Stimulated activated memory B cell treated with anti-CD40 and anti-IgM and Interleukin-4, amounts not matched to agents 10 μg/mL and 1 μg/mL and 100 μg/mL, for 72 hours (primary cell): ENCODE data around the gene SSR1.
A peak's percentile ranks its signal among the peaks of the same experiment; 100 is the strongest.
"Not testable (repeated sequence)": the region's sequence is repeated elsewhere in the genome, so short reads cannot be mapped to it uniquely, and the experiment has no call there.

Experiments used
- ATAC-seq: fragments of 150-1000 bp; cut with Tn5 transposase; 2 replicates; pipeline ENCODE4 v1.10.0; 2021
- H3K27ac Mint-ChIP-seq: one replicate; pipeline ENCODE4 v1.8.0; 2022; ENCODE audit warnings: mild to moderate bottlenecking, mixed read lengths
- H3K27me3 Mint-ChIP-seq: one replicate; pipeline ENCODE4 v1.8.0; 2022; ENCODE audit warnings: mixed read lengths
- H3K36me3 Mint-ChIP-seq: one replicate; pipeline ENCODE4 v1.8.0; 2022; ENCODE audit warnings: mixed read lengths
- H3K4me1 Mint-ChIP-seq: one replicate; pipeline ENCODE4 v1.8.0; 2022; ENCODE audit warnings: mixed read lengths
- H3K4me3 Mint-ChIP-seq: one replicate; pipeline ENCODE4 v1.8.0; 2022; ENCODE audit warnings: mild to moderate bottlenecking, moderate library complexity, mixed read lengths
- H3K9me3 Mint-ChIP-seq: one replicate; pipeline ENCODE4 v1.8.0; 2022; ENCODE audit warnings: mixed read lengths

Gene SSR1

GRCh38 chr6:7328243-7328642 lies 15.2 kb upstream of the SSR1 start:
- Mint-ChIP-seq H3K4me3 (no peak overlapping the region), H3K27me3 (no peaks in the 10 kb centered on the region), H3K9me3 (peaks cover 3% of the 10 kb centered on the region), H3K4me1 (peaks cover 27% of the 10 kb centered on the region), H3K36me3 (no peaks in the 10 kb centered on the region), H3K27ac (no peak overlapping the region)
- peak; percentile 40 for ATAC-seq

GRCh38 chr6:7325750-7326149 lies 12.8 kb upstream of the SSR1 start:
- H3K4me1 Mint-ChIP-seq, result peaks cover 27% of the 10 kb centered on the region
- H3K36me3 Mint-ChIP-seq, result no peaks in the 10 kb centered on the region
- no peak overlapping the region for H3K27ac Mint-ChIP-seq
- ATAC-seq, result no peak
- H3K27me3 Mint-ChIP-seq, result no peaks in the 10 kb centered on the region
- peaks cover 3% of the 10 kb centered on the region for H3K9me3 Mint-ChIP-seq
- H3K4me3 Mint-ChIP-seq, result no peak overlapping the region

- ATAC-seq, result peak; percentile 92
- H3K9me3 Mint-ChIP-seq, result peaks cover 3% of the 10 kb centered on the region
- no peaks in the 10 kb centered on the region for H3K36me3 Mint-ChIP-seq
- peaks cover 27% of the 10 kb centered on the region for H3K4me1 Mint-ChIP-seq
- peak overlapping the region; percentile 13 for H3K4me3 Mint-ChIP-seq
- H3K27me3 Mint-ChIP-seq, result no peaks in the 10 kb centered on the region
- H3K27ac Mint-ChIP-seq, result peak overlapping the region; percentile 11
Observed at GRCh38 chr6:7324520-7324919, 11.5 kb upstream of the SSR1 start.

GRCh38 chr6:7323074-7323473 lies 10.1 kb upstream of the SSR1 start:
- peaks cover 3% of the 10 kb centered on the region for H3K9me3 Mint-ChIP-seq
- H3K4me1 Mint-ChIP-seq, result peaks cover 22% of the 10 kb centered on the region

GRCh38 chr6:7321866-7322265 lies 8.9 kb upstream of the SSR1 start:
- not testable (repeated sequence) for H3K36me3 Mint-ChIP-seq, ATAC-seq, H3K27me3 Mint-ChIP-seq, H3K9me3 Mint-ChIP-seq, H3K27ac Mint-ChIP-seq, H3K4me3 Mint-ChIP-seq
- peaks cover 21% of the 10 kb centered on the region for H3K4me1 Mint-ChIP-seq

More at GRCh38 chr6:7323074-7323473, 10.1 kb upstream of the SSR1 start:
- H3K27ac Mint-ChIP-seq, result no peak overlapping the region
- H3K27me3 Mint-ChIP-seq, result no peaks in the 10 kb centered on the region
- no peak overlapping the region for H3K4me3 Mint-ChIP-seq
- no peaks in the 10 kb centered on the region for H3K36me3 Mint-ChIP-seq
- ATAC-seq, result no peak

- ATAC-seq, H3K4me3 Mint-ChIP-seq, H3K27me3 Mint-ChIP-seq, H3K27ac Mint-ChIP-seq, H3K4me1 Mint-ChIP-seq, H3K9me3 Mint-ChIP-seq, H3K36me3 Mint-ChIP-seq: not testable (repeated sequence)
Observed at GRCh38 chr6:7319406-7319805, 6.4 kb upstream of the SSR1 start.

GRCh38 chr6:7317538-7317937 lies 4.5 kb upstream of the SSR1 start:
- ATAC-seq, result no peak
- H3K4me3 Mint-ChIP-seq, result no peak overlapping the region
- H3K27ac Mint-ChIP-seq, result no peak overlapping the region
- H3K27me3 Mint-ChIP-seq, result no peaks in the 10 kb centered on the region
- no peaks in the 10 kb centered on the region for H3K36me3 Mint-ChIP-seq
- H3K4me1 Mint-ChIP-seq, result no peaks in the 10 kb centered on the region
- no peaks in the 10 kb centered on the region for H3K9me3 Mint-ChIP-seq

- Mint-ChIP-seq H3K36me3 (no peaks in the 10 kb centered on the region), H3K4me3 (no peak overlapping the region)
- ATAC-seq, result no peak
Observed at GRCh38 chr6:7316658-7317533, 3.9 kb upstream of the SSR1 start.

GRCh38 chr6:7315948-7316365 lies 3.0 kb upstream of the SSR1 start:
- Mint-ChIP-seq H3K9me3 (no peaks in the 10 kb centered on the region), H3K4me3 (no peak overlapping the region), H3K27ac (no peak overlapping the region), H3K36me3 (no peaks in the 10 kb centered on the region), H3K4me1 (peaks cover 6% of the 10 kb centered on the region), H3K27me3 (no peaks in the 10 kb centered on the region)
- no peak for ATAC-seq

More at GRCh38 chr6:7316658-7317533, 3.9 kb upstream of the SSR1 start:
- H3K4me1 Mint-ChIP-seq, result peaks cover 5% of the 10 kb centered on the region
- H3K9me3 Mint-ChIP-seq, result no peaks in the 10 kb centered on the region
- no peak overlapping the region for H3K27ac Mint-ChIP-seq
- no peaks in the 10 kb centered on the region for H3K27me3 Mint-ChIP-seq

- not testable (repeated sequence) for H3K27ac Mint-ChIP-seq, H3K9me3 Mint-ChIP-seq, H3K4me3 Mint-ChIP-seq, ATAC-seq, H3K27me3 Mint-ChIP-seq, H3K36me3 Mint-ChIP-seq, H3K4me1 Mint-ChIP-seq
Observed at GRCh38 chr6:7315087-7315947, 2.3 kb upstream of the SSR1 start.

GRCh38 chr6:7314414-7314813 lies 1.4 kb upstream of the SSR1 start:
- H3K27ac Mint-ChIP-seq, result no peak overlapping the region
- ATAC-seq, result no peak
- H3K36me3 Mint-ChIP-seq, result peaks cover 9% of the 10 kb centered on the region
- no peaks in the 10 kb centered on the region for H3K9me3 Mint-ChIP-seq
- no peaks in the 10 kb centered on the region for H3K27me3 Mint-ChIP-seq
- peaks cover 6% of the 10 kb centered on the region for H3K4me1 Mint-ChIP-seq
- no peak overlapping the region for H3K4me3 Mint-ChIP-seq

- peaks cover 12% of the 10 kb centered on the region for H3K4me1 Mint-ChIP-seq
- ATAC-seq, result no peak
- no peaks in the 10 kb centered on the region for H3K9me3 Mint-ChIP-seq
- no peaks in the 10 kb centered on the region for H3K27me3 Mint-ChIP-seq
- H3K27ac Mint-ChIP-seq, result peak overlapping the region; percentile 89
- H3K36me3 Mint-ChIP-seq, result peaks cover 17% of the 10 kb centered on the region
- peak overlapping the region; percentile 88 for H3K4me3 Mint-ChIP-seq
Observed at GRCh38 chr6:7313505-7314165, 636 bp upstream of the SSR1 start.

- H3K36me3 Mint-ChIP-seq, result peaks cover 29% of the 10 kb centered on the region
- no peak for ATAC-seq
- peaks cover 28% of the 10 kb centered on the region for H3K4me1 Mint-ChIP-seq
- H3K27me3 Mint-ChIP-seq, result no peaks in the 10 kb centered on the region
- no peaks in the 10 kb centered on the region for H3K9me3 Mint-ChIP-seq
- H3K4me3 Mint-ChIP-seq, result peak overlapping the region; percentile 88
- H3K27ac Mint-ChIP-seq, result peak overlapping the region; percentile 89
Observed at GRCh38 chr6:7311917-7312615, 933 bp downstream of the SSR1 start.

- no peak for ATAC-seq
- Mint-ChIP-seq H3K4me3 (peak overlapping the region; percentile 55), H3K27ac (no peak overlapping the region), H3K36me3 (peaks cover 29% of the 10 kb centered on the region), H3K27me3 (no peaks in the 10 kb centered on the region), H3K9me3 (no peaks in the 10 kb centered on the region), H3K4me1 (peaks cover 30% of the 10 kb centered on the region)
Observed at GRCh38 chr6:7311176-7311575, 1.8 kb downstream of the SSR1 start.

- Mint-ChIP-seq H3K9me3 (no peaks in the 10 kb centered on the region), H3K4me3 (no peak overlapping the region), H3K27ac (peak overlapping the region; percentile 56), H3K27me3 (no peaks in the 10 kb centered on the region), H3K36me3 (peaks cover 41% of the 10 kb centered on the region), H3K4me1 (peaks cover 42% of the 10 kb centered on the region)
- ATAC-seq, result no peak
Observed at GRCh38 chr6:7309050-7309449, 3.9 kb downstream of the SSR1 start.
